ENCODE results near the gene PTPRF. TPM values are rescaled to one million over a fixed set of nuclear protein-coding genes. Genes with fewer than 3 reads are reported as not detected.

The PTPRF gene
- total RNA-seq, 2 experiments from 2014 or later = 3.8 to 4.5 TPM

DNA sequence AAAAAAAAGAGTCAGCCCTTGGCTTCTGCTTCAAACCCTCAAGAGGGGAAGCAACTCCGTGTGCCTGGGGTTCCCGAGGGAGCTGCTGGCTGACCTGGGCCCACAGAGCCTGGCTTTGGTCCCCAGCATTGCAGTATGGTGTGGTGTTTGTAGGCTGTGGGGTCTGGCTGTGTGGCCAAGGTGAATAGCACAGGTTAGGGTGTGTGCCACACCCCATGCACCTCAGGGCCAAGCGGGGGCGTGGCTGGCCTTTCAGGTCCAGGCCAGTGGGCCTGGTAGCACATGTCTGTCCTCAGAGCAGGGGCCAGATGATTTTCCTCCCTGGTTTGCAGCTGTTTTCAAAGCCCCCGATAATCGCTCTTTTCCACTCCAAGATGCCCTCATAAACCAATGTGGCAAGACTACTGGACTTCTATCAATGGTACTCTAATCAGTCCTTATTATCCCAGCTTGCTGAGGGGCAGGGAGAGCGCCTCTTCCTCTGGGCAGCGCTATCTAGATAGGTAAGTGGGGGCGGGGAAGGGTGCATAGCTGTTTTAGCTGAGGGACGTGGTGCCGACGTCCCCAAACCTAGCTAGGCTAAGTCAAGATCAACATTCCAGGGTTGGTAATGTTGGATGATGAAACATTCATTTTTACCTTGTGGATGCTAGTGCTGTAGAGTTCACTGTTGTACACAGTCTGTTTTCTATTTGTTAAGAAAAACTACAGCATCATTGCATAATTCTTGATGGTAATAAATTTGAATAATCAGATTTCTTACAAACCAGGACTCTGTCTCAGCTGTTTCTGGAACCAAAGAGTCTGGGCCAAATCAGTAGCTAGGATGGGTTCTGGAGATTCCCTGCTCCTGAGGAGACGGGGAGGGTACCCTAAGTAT is 92.5 kb downstream of the PTPRF start:
- Mint-ChIP-seq H3K27ac (no peak overlapping the region), H3K36me3 (ENCODE audit: low read depth) (no peaks in the 10 kb centered on the region), H3K27me3 (no peaks in the 10 kb centered on the region), H3K9me3 (no peaks in the 10 kb centered on the region), H3K4me1 (ENCODE audit: low read depth) (no peaks in the 10 kb centered on the region), H3K4me3 (no peak overlapping the region)
- CTCF ChIA-PET = interaction anchor here (0.8 kb wide), 1 partner anchor 12 kb away, joined by 3 read pairs; no protein-coding TSS in a partner anchor
- no peak for ATAC-seq
- intact Hi-C loops (cut with micrococcal nuclease) = no loop called here
- POLR2A ChIA-PET = no interaction called here
- no peak for DNase-seq
- TF ChIP-seq, protein P1, sequence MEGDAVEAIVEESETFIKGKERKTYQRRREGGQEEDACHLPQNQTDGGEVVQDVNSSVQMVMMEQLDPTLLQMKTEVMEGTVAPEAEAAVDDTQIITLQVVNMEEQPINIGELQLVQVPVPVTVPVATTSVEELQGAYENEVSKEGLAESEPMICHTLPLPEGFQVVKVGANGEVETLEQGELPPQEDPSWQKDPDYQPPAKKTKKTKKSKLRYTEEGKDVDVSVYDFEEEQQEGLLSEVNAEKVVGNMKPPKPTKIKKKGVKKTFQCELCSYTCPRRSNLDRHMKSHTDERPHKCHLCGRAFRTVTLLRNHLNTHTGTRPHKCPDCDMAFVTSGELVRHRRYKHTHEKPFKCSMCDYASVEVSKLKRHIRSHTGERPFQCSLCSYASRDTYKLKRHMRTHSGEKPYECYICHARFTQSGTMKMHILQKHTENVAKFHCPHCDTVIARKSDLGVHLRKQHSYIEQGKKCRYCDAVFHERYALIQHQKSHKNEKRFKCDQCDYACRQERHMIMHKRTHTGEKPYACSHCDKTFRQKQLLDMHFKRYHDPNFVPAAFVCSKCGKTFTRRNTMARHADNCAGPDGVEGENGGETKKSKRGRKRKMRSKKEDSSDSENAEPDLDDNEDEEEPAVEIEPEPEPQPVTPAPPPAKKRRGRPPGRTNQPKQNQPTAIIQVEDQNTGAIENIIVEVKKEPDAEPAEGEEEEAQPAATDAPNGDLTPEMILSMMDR (IDR thresholded peaks at IDR 0.05) = no peak

GRCh38 chr1:43625063-43625780 is 94.5 kb downstream of the PTPRF start:
- H3K4me3 Mint-ChIP-seq = no peak overlapping the region
- H3K27me3 Mint-ChIP-seq = no peaks in the 10 kb centered on the region
- H3K36me3 Mint-ChIP-seq (ENCODE audit: low read depth) = no peaks in the 10 kb centered on the region
- H3K4me1 Mint-ChIP-seq (ENCODE audit: low read depth) = no peaks in the 10 kb centered on the region
- intact Hi-C loops (cut with micrococcal nuclease) = no loop called here
- DNase-seq (no peak), ATAC-seq (no peak)
- CTCF ChIA-PET = no interaction called here
- H3K27ac Mint-ChIP-seq = no peak overlapping the region
- TF ChIP-seq, protein P1 (IDR thresholded peaks at IDR 0.05) = no peak
- no peaks in the 10 kb centered on the region for H3K9me3 Mint-ChIP-seq
- POLR2A ChIA-PET = no interaction called here

GRCh38 chr1:43632135-43632670 is 101.5 kb downstream of the PTPRF start:
- Mint-ChIP-seq H3K4me1 (ENCODE audit: low read depth) (no peaks in the 10 kb centered on the region), H3K36me3 (ENCODE audit: low read depth) (no peaks in the 10 kb centered on the region), H3K27ac (no peak overlapping the region), H3K9me3 (no peaks in the 10 kb centered on the region), H3K4me3 (no peak overlapping the region), H3K27me3 (peaks cover 2% of the 10 kb centered on the region)
- ATAC-seq (no peak), DNase-seq (no peak)
- ChIA-PET POLR2A (no interaction called here), CTCF (interaction anchor here (1.0 kb wide), 1 partner anchor 302 kb away, joined by 3 read pairs; no protein-coding TSS in a partner anchor)
- TF ChIP-seq, protein P1 (IDR thresholded peaks at IDR 0.05) = no peak
- intact Hi-C loops (cut with micrococcal nuclease) = no loop called here

DNA sequence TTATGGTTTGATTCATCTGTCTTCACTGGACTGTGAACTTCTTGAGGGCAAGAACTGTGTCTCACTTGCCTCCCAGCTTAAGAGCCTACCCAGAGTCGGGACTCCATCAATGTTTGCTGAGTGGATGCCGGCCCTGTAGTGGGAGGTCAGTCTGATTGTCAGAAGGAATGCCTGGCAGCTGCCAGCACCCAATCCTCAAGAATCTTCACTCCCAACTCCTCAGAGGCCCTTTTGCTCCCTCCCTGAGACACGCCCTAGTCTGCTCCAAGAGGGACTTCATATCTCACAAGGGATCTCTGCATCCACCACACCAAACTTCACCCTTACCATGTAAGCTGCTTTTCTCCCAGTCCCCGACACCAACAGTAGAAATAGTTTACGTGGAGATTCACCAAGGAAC is 104.0 kb downstream of the PTPRF start:
- H3K9me3 Mint-ChIP-seq = no peaks in the 10 kb centered on the region
- intact Hi-C loops (cut with micrococcal nuclease) = no loop called here
- no peak overlapping the region for H3K4me3 Mint-ChIP-seq
- H3K4me1 Mint-ChIP-seq (ENCODE audit: low read depth) = no peaks in the 10 kb centered on the region
- ATAC-seq (no peak), DNase-seq (no peak)
- no peak overlapping the region for H3K27ac Mint-ChIP-seq
- no peaks in the 10 kb centered on the region for H3K36me3 Mint-ChIP-seq (ENCODE audit: low read depth)
- TF ChIP-seq, protein P1 (IDR thresholded peaks at IDR 0.05) = no peak
- CTCF ChIA-PET = no interaction called here
- H3K27me3 Mint-ChIP-seq = peaks cover 2% of the 10 kb centered on the region
- POLR2A ChIA-PET = interaction anchor here (1.1 kb wide), 1 partner anchor 15 kb away, joined by 3 read pairs; the partner anchor contains the start of gene KDM4A
